ENCODE results near the gene LRWD1.
A peak's percentile ranks its signal among the peaks of the same experiment; 100 is the strongest.

Gene LRWD1

DNA sequence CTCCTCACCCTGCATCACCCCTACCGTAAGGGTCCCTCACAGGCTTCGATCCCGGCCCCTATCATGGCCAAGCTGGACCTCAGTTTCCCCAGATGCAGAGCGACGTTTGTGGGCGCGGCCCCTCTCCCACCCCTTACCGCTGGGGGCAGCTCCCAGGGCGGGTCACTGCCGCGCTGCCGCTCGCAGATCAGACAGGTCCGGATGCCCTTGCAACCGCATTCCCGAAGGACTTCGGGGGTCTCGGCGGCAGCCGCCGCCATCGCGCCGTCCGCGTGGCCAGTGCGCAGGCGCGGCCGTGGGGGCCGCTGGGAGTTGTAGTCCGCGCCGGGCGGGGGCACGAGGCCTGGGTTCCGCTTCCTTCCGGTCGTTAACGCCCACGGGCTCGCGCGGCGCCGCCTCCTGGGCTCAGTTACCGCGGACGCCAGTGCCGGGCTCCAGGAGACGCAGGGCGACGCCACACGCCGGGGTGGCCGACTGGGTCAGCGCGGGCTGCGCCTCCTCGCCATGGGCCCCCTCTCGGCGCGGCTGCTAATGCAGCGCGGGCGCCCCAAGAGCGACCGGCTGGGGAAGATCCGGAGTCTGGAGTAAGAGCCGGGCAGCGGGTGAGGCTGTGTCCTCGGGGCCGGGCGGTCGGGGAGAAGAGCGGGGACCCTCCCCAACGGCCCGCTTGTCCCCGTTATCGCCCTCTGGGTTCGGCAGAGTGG, at the start of gene LRWD1, which contains the start of gene ALKBH4:
Gene LRWD1 (plus strand): TSS at position 408 of the 704 bp plus-strand sequence. CDS start 97 bp downstream, at position 505.
Gene ALKBH4 (minus strand): TSS at position 287 of the 704 bp plus-strand sequence. CDS start 27 bp downstream, at position 260.
- DNase-seq: peak; percentile 94 to 95

DNA sequence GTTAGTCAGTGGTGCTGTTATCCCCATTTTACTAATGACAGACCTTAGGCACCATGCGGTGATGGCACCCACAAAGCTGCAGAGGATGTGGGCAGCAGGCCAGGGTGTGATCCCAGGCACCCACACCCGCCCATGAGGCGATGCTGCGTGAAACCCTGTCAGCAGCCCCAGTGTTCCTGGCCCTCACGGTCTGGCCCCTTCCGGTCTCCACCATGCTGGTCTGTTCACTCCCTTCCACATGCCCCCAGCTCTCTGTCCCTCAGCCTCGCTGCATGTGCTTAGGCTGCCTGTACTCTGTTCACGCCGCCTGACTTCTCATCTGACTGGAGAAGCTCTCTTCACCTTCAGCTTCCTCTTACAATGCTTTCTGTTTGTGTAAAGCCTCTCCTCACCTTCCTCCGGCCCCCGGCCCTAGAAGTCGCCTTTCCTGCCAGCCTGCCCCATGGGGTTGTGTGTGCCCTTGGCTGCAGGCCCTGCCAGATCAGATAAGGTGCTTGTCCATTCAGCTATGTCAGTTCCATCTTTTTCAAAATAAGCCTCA, 49.0 kb upstream of the LRWD1 start:
- peak; percentile 66 to 70 for DNase-seq

DNA sequence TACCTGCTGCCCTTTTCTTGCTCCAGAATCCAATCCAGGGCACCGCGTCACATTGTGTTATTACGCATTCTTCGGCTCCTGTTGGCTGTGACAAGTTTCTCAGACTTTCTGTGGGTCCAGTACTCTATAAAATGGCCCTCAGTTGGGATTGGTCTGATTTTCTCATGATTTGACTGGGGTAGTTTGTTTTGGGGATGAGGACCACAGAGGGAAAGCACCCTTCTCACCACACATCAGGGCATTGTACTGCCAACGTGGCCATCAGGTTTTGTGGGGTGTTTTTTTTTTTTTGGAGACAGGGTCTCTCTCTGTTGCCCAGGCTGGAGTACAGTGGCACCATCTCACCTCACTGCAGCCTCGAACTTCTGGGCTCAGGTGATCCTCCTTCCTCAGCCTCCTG, 48.4 kb upstream of the LRWD1 start:
- DNase-seq: no peak

DNA sequence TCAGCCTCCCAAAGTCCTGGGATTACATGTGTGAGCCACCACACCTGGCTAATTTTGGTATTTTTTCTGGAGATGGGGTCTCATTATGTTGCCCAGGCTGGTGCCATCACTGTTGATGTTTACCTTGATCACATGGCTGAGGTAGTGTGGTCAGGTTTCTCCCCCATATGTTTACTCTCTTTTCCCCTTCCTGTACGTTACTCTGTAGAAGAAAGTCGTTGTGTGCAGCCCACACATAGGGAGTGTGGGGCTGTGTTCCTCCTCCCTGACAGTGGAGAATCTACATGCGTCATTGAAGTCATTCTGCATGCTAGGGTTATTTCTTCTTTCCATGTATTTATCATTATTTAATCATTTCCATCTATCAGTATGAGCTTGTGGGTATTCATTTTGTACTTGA, 47.7 kb upstream of the LRWD1 start:
- DNase-seq: peak; percentile 39 to 42

DNA sequence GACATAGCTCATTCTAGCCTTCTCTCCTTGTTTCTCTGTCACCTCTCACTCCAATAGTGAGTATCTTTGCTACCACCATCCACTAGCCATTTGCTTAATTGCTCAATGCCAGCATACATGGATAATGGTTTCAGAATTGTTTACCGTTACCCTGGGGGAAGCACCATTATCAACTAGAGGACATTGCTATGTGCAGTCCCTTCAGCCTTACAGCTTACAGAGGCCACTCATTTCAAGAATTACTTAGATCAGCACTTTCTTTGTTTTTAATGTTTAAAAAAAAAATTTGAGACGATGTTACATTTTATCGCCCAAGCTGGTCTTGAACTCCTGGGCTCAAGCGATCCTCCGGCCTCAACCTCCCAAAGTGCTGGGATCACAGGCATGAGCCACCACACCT, 46.2 kb upstream of the LRWD1 start:
- DNase-seq: no peak

DNA sequence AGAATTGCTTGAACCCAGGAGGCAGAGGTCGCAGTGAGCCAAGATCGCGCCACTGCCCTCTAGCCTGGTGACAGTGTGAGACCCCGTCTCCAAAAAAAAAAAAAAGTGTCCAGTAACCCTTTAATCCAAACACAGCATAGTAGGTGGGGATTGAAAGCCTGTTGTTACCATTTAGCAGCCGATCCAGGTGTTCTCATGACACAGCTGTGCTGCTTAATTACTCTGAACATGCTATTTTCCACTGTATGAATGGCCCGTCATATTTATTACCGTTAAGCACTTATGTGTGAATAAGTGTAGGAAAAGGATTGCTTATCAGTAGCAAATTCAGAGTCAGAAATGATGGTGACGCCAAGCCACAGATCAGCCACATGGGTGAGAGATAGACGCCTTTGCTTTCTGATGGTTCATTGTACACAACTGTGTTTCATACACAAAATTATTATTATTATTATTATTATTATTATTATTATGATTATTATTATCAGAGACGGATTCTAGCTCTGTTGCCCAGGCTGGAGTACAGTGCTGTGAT, 43.0 kb upstream of the LRWD1 start:
- no peak for DNase-seq

DNA sequence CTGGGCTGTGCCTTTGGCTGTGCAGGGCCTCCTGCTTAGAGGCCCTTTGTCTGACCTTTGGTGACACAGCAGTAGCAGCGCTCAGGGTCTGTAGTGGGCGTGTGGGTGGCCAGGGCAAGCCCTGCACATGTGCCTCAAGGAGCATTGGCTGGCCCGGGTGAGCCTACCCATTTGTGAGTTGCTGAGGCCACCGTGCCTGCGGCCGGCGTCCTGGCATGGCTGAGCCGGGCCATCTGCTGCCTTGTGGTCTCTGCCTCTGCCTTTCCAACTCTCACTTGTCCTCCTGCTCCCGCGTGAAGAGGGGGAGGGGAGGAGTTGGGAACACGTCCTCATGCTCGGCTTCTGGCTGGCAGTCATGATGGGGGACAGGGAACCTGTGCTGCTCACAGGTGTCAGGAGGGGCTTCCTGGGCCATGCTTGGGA, 40.6 kb upstream of the LRWD1 start:
- DNase-seq: no peak

DNA sequence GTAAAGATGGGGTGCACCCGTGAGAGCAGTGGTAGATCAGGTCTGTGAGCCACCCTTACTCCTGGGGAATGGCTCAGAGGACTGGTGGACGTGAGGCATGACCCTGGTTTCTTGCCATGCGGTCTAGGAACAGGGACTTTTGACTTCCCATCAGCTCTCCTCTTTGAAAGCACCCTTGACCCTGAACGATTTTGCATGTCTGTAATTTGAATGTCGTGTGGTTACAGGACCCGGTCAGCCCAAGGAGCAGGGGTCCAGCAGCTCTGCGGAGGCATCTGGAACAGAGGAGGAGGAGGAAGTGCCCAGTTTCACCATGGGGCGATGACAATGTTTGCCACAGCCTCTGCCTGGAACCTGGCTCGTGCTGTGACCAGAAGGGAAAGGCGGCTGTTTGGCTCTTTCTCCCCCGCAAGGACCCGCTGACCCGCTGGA, 40.0 kb upstream of the LRWD1 start:
- no peak for DNase-seq

DNA sequence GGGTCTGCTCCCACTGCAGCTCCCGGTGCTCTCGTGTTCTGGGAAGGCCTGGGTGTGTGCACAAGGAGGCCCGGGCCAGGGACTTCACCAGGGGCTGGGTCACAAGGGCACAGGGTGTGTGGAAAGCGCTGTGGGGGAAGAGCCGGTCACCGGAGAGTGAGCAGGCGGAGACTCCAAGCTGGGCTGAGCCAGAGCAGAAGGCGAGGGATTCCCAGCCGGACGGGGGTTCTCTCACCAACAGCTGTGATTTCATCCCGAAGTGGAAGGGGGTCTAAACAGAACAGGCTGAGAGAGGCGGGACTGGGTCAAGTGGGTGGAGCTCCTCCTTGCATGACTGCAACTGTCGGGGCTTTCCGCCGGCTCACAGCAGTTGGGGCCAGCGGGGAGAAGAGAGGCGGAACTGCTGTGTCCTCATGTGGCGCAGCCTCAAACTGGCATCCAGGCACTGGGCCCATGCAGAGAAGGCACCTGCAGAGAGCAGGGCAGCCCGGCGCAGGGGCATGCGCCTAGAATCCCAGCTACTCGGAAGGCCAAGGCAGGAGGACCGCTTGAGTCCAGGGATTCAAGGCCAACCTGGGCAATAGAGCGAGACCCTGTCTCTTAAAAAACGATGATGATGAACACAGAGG, 39.0 kb upstream of the LRWD1 start:
- peak; percentile 90 to 94 for DNase-seq

DNA sequence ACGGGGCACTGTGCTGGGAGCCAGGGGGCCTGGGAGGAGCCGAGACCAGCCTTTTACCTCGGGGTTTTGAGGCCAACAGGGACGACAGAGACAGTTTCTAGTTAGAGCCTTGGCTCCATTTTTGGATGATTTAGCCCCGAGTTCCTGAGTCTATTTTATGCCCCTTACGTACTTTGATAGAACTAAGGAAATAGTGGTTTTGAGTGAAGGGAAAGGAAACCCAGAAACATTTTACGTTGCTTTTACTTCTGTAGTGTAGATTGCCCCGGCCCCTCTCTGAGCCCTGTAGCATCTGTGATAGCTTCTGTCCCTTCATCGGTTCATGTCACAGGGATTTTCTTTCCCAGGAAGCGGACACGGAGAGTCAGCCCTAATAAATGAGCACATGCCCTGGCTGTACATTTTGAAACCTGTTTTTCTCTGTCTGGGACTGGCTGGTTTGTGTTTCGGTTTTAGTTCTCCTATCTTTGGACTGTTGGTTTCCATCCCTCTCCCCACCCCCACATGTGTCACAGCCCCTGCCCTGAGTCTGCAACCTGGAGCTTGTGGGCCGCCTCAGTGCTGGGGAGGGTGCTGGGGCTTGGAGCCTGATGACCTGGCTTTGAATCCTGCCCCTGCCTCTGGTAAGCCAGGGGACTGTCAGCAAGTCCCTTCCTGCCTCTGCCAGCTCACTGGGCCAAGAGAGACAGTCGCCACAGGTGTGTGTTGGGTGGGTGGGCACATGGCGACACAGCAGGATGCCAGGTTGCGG, 38.3 kb upstream of the LRWD1 start:
- DNase-seq: peak; percentile 77 to 84

DNA sequence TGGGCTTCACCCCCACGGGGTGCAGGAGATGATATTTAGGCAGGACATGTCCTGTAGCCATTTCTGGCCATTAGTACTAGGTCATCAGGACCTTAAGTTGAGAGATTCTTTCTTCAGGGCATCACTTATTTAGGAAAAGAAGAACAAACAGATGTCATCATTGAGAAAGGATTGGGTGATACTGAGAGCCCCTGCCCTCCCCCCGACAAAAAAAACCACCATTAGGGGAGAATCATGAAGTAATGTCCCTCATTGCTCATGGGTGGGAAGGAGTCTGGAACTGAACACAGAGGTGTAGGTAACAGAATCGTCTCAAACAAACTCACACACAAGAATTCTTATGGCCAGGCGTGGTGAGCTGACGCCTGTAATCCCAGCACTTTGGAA, 37.8 kb upstream of the LRWD1 start:
- no peak for DNase-seq

DNA sequence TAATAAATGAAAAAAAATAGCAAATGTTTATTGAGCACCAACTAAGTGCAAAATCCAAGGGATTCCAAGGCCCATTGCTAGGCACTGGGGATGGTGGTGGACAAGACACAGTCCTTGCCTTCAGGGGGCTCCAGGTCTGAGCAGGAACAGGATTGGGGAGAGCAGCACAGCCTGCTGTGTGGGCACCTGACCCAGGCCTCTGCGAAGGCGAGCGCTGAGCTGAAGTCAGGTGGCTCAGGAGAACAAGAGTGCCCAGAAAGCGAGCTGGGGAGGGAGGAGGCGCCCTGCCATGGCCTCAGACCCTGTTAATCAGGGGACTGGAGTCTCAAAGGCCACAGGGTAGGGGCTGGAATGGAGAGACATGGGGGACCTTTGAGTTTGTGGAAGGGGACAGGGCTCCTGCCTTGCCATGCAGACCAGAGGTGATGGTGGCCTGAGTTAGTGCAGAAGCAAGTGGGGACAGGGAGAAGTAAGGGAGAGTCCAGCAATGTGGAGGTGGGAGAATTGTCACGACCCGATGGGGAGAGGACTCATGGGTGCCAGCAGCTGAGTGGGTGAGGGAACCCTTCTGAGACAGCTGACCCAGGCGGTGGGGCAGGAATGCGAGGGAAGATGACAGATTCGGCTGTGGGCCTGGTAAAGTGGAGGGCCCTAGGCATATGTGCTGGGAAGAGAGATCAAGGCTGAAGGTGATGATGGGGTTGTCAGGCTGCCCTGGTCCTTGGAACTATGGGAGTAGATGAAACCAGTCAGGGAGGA, 35.5 kb upstream of the LRWD1 start:
- DNase-seq: no peak

DNA sequence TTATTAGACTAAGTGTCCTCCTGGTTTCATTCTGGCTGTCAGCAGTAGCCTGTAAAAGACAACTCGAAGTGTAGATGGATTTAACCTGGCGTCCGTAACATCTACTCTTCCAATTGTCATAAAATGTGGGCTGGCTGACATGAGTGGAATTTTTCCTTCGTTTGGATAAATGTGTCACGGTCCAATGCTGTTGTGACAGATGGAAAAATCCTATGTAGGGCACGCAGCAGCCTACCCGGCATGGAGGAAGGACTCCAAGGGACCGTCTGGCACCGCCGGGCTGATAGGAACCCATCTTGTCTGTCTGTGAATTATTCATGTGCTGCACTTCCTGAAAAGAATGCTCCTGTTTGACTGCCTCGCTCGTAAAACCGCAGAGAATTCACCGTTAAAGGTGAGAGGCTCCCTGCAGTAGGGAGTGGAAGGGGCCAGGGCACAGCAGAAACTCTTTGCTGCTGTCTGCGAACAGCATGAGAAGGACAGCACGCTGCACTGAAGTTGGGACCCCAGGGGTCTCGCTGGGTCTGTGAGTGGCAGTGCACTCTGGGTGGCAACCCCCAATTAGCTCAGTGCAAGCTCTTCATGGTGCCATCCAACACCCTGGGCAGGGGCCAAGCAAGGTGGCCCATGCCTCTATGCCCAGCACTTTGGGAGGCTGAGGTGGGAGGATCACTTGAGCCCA, 33.0 kb upstream of the LRWD1 start:
- peak; percentile 77 to 81 for DNase-seq

DNA sequence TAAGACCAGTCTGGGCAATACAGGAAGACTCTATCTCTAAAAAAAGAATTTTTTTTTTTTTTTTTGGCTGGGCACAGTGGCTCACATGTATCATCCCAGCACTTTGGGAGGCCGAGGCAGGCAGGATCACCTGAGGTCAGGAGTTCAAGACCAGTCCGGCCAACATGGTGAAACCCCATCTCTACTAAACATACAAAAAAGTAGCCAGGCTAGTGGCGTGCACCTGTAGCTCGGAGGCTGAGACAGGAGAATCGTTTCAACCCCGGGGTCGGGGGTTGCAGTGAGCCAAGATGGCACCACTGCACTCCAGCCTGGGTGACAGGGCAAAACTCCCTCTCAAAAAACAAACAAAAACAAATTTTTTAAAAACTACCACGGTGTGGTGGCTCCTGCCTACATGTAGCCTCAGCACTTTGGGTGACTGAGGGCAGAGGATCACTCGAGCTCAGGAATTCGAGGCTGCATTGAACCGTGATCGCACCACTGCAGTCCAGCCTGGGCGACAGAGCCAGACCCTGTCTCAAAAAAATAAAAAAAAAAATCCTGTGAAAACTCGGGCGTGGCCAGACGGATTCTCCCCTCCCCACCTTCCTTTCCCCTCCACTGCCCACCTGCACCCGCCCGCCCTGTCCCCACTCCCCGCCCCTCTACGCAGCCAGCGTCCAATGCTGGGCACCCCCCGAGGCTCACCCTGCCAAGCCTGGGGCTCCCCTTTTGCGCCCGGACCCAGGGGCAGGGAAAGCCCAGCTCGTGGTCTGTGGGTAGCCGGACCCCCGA, 32.2 kb upstream of the LRWD1 start:
- peak in 1 of 2 donors; percentile 71 for DNase-seq

DNA sequence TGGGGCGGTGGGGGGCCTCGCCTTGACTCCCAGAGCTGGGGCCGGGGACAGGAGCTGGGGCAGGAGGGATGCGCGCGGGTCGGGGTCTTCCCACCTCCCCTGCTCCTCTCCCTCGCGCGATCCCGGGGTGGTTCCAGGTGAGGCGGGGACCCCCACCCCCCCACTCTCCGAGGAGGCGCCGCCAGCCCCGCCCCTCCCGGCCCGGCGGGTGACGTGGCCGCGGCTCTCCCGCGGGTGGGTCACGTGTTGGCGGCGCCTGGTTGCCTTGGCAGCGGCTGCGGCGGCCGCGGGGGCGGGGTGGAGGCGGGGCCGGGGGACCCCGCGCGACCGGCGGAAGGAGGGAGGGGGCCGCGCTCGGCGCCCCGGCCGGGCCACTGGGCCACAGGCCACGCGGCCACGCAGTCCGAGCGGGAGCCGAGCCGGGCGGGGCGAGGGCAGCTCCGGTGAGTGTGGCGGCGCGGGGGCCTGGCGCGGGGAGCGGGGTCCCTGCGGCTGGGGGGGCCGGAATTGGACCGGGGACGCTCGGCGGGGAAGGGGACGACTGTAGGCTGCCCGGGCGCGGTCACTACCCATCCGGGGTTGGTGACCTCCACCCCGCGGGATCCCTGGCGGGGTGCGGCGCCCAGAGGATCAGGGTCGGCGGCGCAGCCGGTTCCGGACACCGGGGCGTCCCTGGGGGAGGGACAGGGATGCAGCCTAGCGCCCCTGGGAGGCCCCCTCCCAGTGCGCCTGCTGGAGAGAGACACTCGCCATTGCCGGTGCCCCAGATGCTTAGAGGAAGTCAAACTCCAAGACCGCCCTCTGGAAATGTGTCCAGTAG, 31.4 kb upstream of the LRWD1 start, which contains the start of gene ORAI2:
Gene ORAI2 (plus strand): TSS at position 357 of the 820 bp plus-strand sequence. CDS start 5,382 bp downstream, outside the sequence.
- peak; percentile 90 to 91 for DNase-seq

DNA sequence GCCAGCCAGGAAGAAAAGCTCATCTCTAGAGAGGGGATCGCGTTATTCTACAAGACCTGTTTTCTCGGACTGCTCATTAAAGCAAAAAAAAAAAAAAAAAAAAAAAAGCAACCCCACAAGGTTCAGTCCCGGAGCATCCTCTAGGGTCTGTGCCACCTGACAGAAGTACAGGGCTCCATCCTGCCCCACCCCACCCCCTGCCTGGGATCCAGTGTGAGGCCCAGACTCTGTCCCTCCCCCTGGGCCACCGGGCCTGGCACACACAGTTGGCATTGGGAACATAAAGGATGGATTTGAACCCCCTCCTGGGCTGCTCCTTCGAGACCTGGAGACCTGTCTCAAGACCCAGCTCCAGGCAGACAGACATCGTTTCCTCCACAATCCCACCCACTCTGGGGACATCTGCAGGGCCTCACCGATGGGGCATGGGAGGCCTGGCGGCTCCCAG, 30.7 kb upstream of the LRWD1 start:
- peak in 1 of 2 donors; percentile 30 for DNase-seq

DNA sequence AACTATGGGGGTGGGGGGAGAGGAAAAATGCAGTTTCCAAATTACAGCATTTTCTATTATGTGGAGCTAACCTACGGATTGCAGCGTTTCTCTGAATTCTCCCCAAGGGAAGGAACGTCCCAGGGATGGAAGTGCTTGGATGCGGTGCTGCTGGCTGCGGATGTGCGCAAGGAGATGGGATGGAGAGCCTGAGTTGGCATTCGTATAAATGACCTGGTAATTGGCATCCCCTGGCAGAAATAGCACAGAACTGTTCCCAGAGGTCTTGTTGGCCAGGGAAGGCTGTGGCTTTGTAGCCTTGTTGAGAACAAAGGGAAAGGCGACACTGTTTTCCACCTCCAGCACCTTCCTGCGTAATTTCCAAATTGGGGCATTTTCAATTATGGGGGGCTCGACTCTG, 28.7 kb upstream of the LRWD1 start:
- DNase-seq: no peak

DNA sequence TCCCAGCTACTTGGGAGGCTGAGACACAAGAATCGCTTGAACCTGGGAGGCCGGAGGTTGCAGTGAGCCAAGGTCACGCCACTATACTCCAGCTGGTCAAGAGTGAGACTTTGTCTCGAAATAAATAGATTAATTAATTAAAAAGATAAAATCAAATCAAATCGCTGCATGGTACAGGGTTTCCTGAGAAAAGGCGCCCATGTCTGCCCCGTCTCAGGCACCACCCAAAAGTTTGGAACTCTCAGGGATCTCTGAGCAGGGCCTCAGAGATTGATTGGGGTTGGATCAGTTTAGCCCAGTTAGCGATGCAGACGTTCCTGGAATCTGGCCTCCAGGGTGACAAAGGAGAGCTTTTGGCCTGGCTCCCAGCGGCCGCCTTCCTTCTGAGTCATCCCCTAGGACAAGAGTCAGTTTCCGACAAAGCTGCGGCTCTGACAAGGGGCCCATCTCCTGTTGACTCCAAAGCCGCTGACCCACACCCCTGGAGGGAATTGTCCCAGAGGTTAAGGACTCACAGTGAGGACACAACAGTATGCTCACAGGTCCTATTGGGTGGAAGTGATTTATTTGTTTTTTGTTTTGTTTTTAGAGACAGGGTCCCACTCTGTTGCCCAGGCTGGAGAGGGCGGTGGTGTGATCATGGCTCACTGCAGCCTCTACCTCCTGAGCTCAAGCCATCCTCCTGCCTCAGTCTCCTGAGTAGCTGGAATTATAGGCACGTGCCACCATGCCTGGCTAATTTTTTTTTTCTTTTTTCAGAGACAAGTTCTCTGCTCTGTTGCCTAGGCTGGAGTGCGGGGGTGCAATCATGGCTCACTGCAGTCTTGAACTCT, 24.6 kb upstream of the LRWD1 start:
- no peak for DNase-seq
